Fibroblast of the conjunctiva (primary cell): ENCODE results near the gene FAM8A1.
"Not testable (repeated sequence)": the region's sequence is repeated elsewhere in the genome, so short reads cannot be mapped to it uniquely, and the experiment has no call there.

ENCODE experiments used
- DNase-seq: peaks from one replicate; pipeline ENCODE4 v3.0.0-alpha.2; 2010; ENCODE audit warnings: low read depth

Gene FAM8A1

GRCh38 chr6:17599877-17600526 is at the start of gene FAM8A1:
Gene FAM8A1, plus strand, starts transcription at chr6:17600302. Its CDS starts 108 bp downstream, at chr6:17600410.
- DNase-seq = peak; percentile 74

GRCh38 chr6:17551383-17551958 is 48.6 kb upstream of the FAM8A1 start:
- no peak for DNase-seq

- no peak for DNase-seq
Measured at GRCh38 chr6:17552861-17553260, 47.2 kb upstream of the FAM8A1 start.

GRCh38 chr6:17556014-17556413 is 44.1 kb upstream of the FAM8A1 start:
- DNase-seq = no peak

- DNase-seq = no peak
Measured at GRCh38 chr6:17562636-17563035, 37.5 kb upstream of the FAM8A1 start.

- no peak for DNase-seq
Measured at GRCh38 chr6:17565399-17565798, 34.7 kb upstream of the FAM8A1 start.

GRCh38 chr6:17574866-17575560 is 25.1 kb upstream of the FAM8A1 start:
- DNase-seq = peak; percentile 58

- no peak for DNase-seq
Measured at GRCh38 chr6:17577059-17577458, 23.0 kb upstream of the FAM8A1 start.

GRCh38 chr6:17580518-17581048 is 19.5 kb upstream of the FAM8A1 start:
- peak; percentile 9 for DNase-seq

GRCh38 chr6:17581282-17581681 is 18.8 kb upstream of the FAM8A1 start:
- DNase-seq = not testable (repeated sequence)

- DNase-seq = no peak
Measured at GRCh38 chr6:17583811-17584210, 16.3 kb upstream of the FAM8A1 start.

- peak; percentile 70 for DNase-seq
Measured at GRCh38 chr6:17584241-17584803, 15.8 kb upstream of the FAM8A1 start.

GRCh38 chr6:17585766-17586490 is 14.2 kb upstream of the FAM8A1 start:
- DNase-seq = no peak

GRCh38 chr6:17586623-17587022 is 13.5 kb upstream of the FAM8A1 start:
- not testable (repeated sequence) for DNase-seq

- no peak for DNase-seq
Measured at GRCh38 chr6:17588011-17588410, 12.1 kb upstream of the FAM8A1 start.

GRCh38 chr6:17589406-17590096 is 10.6 kb upstream of the FAM8A1 start:
- DNase-seq = peak; percentile 29

GRCh38 chr6:17591287-17591686 is 8.8 kb upstream of the FAM8A1 start:
- no peak for DNase-seq

- no peak for DNase-seq
Measured at GRCh38 chr6:17593246-17593645, 6.9 kb upstream of the FAM8A1 start.

GRCh38 chr6:17596085-17596484 is 4.0 kb upstream of the FAM8A1 start:
- DNase-seq = no peak

GRCh38 chr6:17600527-17601385 is 654 bp downstream of the FAM8A1 start:
- no peak for DNase-seq

GRCh38 chr6:17601386-17601703 is 1.2 kb downstream of the FAM8A1 start:
- no peak for DNase-seq
